ENCODE measurements around the gene POLN.

DNA sequence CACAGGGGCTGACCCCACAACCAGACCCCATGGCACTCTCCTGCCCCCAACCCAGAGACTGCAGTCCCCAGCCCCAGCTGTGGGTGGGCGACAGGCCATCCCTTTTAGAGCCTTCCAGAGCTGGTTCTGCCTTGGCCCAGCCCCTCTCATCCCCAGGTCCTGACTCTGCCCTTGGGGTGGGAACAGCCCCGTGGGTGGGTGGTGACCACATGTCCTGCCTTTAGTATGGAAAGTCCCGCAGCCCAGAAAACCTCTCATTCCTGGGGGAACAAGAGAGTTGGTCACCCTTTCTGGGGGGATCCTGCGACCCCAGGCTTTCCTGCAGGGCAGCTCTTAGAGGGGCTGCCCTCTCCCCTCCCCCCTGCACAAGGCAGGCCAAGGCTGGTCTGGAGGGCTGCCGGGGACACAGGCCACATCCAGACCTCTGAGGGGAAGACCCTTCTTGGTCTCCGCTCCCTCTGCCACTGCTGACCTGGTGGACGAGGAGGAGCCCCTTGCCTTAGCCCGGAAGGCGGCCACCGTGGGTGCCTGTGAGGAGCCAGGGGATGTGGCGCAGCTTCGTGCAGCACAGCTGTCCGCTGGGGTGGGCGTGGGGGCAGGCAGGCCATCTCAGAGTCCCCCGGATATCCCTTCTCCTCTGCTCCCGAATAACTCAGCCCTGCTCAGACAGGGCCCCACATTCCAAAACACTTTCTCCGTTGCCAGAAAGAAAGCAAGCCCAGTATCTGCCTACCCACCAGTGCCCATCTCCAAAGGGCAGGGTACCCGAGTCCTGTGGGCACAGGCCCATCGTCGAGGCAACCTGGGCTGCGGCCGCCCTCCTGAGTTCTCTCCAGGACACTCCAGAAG lies 26.7 kb upstream of the POLN start:
- TF ChIP-seq, protein P1, sequence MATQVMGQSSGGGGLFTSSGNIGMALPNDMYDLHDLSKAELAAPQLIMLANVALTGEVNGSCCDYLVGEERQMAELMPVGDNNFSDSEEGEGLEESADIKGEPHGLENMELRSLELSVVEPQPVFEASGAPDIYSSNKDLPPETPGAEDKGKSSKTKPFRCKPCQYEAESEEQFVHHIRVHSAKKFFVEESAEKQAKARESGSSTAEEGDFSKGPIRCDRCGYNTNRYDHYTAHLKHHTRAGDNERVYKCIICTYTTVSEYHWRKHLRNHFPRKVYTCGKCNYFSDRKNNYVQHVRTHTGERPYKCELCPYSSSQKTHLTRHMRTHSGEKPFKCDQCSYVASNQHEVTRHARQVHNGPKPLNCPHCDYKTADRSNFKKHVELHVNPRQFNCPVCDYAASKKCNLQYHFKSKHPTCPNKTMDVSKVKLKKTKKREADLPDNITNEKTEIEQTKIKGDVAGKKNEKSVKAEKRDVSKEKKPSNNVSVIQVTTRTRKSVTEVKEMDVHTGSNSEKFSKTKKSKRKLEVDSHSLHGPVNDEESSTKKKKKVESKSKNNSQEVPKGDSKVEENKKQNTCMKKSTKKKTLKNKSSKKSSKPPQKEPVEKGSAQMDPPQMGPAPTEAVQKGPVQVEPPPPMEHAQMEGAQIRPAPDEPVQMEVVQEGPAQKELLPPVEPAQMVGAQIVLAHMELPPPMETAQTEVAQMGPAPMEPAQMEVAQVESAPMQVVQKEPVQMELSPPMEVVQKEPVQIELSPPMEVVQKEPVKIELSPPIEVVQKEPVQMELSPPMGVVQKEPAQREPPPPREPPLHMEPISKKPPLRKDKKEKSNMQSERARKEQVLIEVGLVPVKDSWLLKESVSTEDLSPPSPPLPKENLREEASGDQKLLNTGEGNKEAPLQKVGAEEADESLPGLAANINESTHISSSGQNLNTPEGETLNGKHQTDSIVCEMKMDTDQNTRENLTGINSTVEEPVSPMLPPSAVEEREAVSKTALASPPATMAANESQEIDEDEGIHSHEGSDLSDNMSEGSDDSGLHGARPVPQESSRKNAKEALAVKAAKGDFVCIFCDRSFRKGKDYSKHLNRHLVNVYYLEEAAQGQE (IDR thresholded peaks at IDR 0.05; ENCODE audit: insufficient read depth in 1 of 2, low read depth in 2 of 2, low read length in 2 of 2): no peak
- TF ChIP-seq POLR2AphosphoS5 (IDR thresholded peaks at IDR 0.05; ENCODE audit: low read depth, low read length): no peak
- no peak for TF ChIP-seq FOXP2 (optimal IDR thresholded peaks at IDR 0.05; ENCODE audit: borderline replicate concordance, extremely low read depth, extremely low read length, insufficient read depth)
